GM18858 (cell line): ENCODE data around the gene ZSCAN10.

Source experiments
- ATAC-seq: cut with Tn5 transposase; IDR thresholded peaks from one replicate; pipeline ENCODE4 v1.9.1; 2021; ENCODE audit not compliant: unreplicated experiment

ZSCAN10 gene

GRCh38 chr16:3049921-3050481 is 49.1 kb downstream of the ZSCAN10 start:
- ATAC-seq, result no peak

GRCh38 chr16:3047387-3047720 is 51.7 kb downstream of the ZSCAN10 start:
- ATAC-seq, result no peak

- ATAC-seq, result no peak
Observed at GRCh38 chr16:3046641-3047386, 52.3 kb downstream of the ZSCAN10 start.

GRCh38 chr16:3045758-3046640 is 53.1 kb downstream of the ZSCAN10 start, which contains the start of gene MMP25:
Gene MMP25, plus strand, starts transcription at chr16:3046561. Its CDS starts 357 bp downstream, at chr16:3046918.
- no peak for ATAC-seq

- ATAC-seq, result no peak
Observed at GRCh38 chr16:3044708-3045107, 54.4 kb downstream of the ZSCAN10 start.

GRCh38 chr16:3042376-3042775 is 56.7 kb downstream of the ZSCAN10 start:
- ATAC-seq, result no peak

- ATAC-seq, result no peak
Observed at GRCh38 chr16:3038896-3039295, 60.2 kb downstream of the ZSCAN10 start.
